GM19452 (cell line): Measurements from ENCODE around the gene ZNF423.

Experiments used
- ATAC-seq: cut with Tn5 transposase; IDR thresholded peaks from one replicate; pipeline ENCODE4 v1.9.1; 2021; ENCODE audit not compliant: unreplicated experiment

The ZNF423 gene

GRCh38 chr16:49610983-49611382 is 244.9 kb downstream of the ZNF423 start:
- no peak for ATAC-seq

- no peak for ATAC-seq
Observed at GRCh38 chr16:49608779-49609178, 247.1 kb downstream of the ZNF423 start.

GRCh38 chr16:49608098-49608497 is 247.8 kb downstream of the ZNF423 start:
- no peak for ATAC-seq

GRCh38 chr16:49605536-49606254 is 250.2 kb downstream of the ZNF423 start:
- ATAC-seq = no peak

- no peak for ATAC-seq
Observed at GRCh38 chr16:49604602-49605001, 251.3 kb downstream of the ZNF423 start.

GRCh38 chr16:49603956-49604355 is 252.0 kb downstream of the ZNF423 start:
- no peak for ATAC-seq

GRCh38 chr16:49602976-49603310 is 253.0 kb downstream of the ZNF423 start:
- no peak for ATAC-seq

- no peak for ATAC-seq
Observed at GRCh38 chr16:49602201-49602975, 253.5 kb downstream of the ZNF423 start.

GRCh38 chr16:49601576-49601975 is 254.3 kb downstream of the ZNF423 start:
- ATAC-seq = no peak

- ATAC-seq = no peak
Observed at GRCh38 chr16:49600976-49601375, 254.9 kb downstream of the ZNF423 start.

GRCh38 chr16:49600536-49600935 is 255.4 kb downstream of the ZNF423 start:
- no peak for ATAC-seq

GRCh38 chr16:49599704-49600103 is 256.2 kb downstream of the ZNF423 start:
- ATAC-seq = no peak

GRCh38 chr16:49599281-49599680 is 256.6 kb downstream of the ZNF423 start:
- no peak for ATAC-seq

- peak; percentile 64 for ATAC-seq
Observed at GRCh38 chr16:49598383-49599170, 257.3 kb downstream of the ZNF423 start.

- no peak for ATAC-seq
Observed at GRCh38 chr16:49597796-49598195, 258.1 kb downstream of the ZNF423 start.

- ATAC-seq = no peak
Observed at GRCh38 chr16:49596648-49597291, 259.1 kb downstream of the ZNF423 start.

GRCh38 chr16:49596068-49596467 is 259.8 kb downstream of the ZNF423 start:
- ATAC-seq = no peak

GRCh38 chr16:49594685-49595498 is 261.0 kb downstream of the ZNF423 start:
- ATAC-seq = no peak

GRCh38 chr16:49594153-49594552 is 261.8 kb downstream of the ZNF423 start:
- no peak for ATAC-seq

GRCh38 chr16:49593424-49594040 is 262.4 kb downstream of the ZNF423 start:
- ATAC-seq = no peak
